ENCODE data around the gene HABP2. TPM values are rescaled to one million over a fixed set of nuclear protein-coding genes. Genes with fewer than 3 reads are reported as not detected.

HABP2 gene
- total RNA-seq, 1 donor = not detected

DNA sequence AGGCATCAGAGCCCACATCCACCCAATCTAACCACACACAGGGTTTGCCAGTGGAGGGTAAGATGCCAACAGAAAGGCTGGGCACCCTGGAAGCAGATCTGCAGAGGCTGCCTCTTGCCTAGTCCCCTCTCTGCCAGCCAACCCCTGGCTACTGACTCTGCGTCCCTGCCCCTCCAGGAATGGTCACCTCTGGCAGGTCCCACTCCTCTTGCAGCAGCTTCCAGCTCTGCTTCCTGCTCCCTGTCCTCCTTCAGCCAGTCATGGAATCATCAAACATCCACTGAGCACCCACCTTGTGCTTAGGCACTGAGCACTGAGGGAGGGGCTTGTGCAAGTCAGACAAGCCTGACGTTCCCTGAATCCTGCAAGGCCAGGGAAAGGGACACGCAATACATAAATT is 20.1 kb upstream of the HABP2 start:
- no peak for DNase-seq (ENCODE audit: low read depth)
- H3K4me3 ChIP-seq (ENCODE audit: low read depth, low read length) = no peak overlapping the region
- TF ChIP-seq, protein P1, sequence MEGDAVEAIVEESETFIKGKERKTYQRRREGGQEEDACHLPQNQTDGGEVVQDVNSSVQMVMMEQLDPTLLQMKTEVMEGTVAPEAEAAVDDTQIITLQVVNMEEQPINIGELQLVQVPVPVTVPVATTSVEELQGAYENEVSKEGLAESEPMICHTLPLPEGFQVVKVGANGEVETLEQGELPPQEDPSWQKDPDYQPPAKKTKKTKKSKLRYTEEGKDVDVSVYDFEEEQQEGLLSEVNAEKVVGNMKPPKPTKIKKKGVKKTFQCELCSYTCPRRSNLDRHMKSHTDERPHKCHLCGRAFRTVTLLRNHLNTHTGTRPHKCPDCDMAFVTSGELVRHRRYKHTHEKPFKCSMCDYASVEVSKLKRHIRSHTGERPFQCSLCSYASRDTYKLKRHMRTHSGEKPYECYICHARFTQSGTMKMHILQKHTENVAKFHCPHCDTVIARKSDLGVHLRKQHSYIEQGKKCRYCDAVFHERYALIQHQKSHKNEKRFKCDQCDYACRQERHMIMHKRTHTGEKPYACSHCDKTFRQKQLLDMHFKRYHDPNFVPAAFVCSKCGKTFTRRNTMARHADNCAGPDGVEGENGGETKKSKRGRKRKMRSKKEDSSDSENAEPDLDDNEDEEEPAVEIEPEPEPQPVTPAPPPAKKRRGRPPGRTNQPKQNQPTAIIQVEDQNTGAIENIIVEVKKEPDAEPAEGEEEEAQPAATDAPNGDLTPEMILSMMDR (IDR thresholded peaks at IDR 0.05; ENCODE audit: insufficient read depth, low read length) = no peak

DNA sequence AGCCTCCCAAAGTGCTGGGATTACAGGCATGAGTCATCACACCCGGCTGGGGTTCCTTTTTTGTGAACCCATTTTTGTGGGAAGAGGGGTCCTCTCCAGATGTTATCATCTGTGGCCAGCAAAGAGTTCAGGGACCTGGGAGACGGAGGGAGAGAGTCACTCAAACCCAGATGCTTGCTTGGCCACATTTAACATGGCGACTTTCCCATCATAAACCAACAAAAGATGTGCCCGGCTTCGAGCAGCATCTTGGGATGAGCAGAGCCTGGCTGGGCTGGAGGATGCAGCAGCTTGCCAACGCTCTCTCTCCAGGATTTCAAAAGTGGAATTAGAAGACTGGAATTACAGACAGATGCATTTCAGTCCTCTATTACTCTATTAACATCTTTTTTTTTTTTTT is 19.1 kb upstream of the HABP2 start:
- TF ChIP-seq, protein P1 (IDR thresholded peaks at IDR 0.05; ENCODE audit: insufficient read depth, low read length) = no peak
- DNase-seq (ENCODE audit: low read depth) = no peak
- H3K4me3 ChIP-seq (ENCODE audit: low read depth, low read length) = no peak overlapping the region

DNA sequence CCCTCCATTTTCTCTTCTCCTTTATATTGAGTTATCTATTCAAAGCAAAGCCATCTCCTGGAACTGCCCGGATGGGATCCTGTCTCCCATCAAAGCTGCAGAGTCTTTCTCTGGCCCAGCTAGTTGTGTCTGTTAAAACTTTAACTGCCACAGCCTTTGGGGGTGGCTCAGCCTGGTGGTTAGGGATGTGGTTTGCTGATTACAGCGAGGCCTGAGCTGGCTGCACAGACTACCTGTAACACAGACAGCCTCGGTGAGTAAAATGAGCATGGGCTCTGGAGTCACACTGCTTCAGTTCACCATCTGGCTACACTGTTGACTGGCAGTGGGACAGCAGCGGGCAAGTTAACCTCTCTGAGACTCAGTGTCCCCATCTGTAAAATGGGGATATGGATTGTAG is 18.4 kb upstream of the HABP2 start:
- no peak for DNase-seq (ENCODE audit: low read depth)
- TF ChIP-seq, protein P1 (IDR thresholded peaks at IDR 0.05; ENCODE audit: insufficient read depth, low read length) = no peak
- H3K4me3 ChIP-seq (ENCODE audit: low read depth, low read length) = no peak overlapping the region

DNA sequence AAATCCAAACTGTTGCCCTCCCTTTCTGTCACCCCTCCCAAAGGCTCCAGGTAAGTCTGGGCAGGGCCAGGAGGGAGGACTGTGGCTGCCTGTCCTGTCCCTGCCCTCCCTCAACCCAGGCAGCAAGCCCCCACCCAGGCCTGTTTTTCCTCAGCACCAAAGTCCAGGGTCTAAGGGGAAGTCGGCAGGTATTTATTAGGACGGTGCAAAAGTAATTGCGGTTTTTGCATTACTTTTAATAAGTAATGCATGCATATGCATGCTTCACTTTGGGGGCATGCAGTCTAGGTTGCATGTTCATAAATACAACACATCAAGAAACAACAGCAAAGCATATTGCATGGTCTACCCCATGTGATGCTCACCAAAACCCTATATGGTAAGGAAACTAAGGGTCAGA is 15.2 kb upstream of the HABP2 start:
- H3K4me3 ChIP-seq (ENCODE audit: low read depth, low read length) = no peak overlapping the region
- no peak for DNase-seq (ENCODE audit: low read depth)
- TF ChIP-seq, protein P1 (IDR thresholded peaks at IDR 0.05; ENCODE audit: insufficient read depth, low read length) = no peak

DNA sequence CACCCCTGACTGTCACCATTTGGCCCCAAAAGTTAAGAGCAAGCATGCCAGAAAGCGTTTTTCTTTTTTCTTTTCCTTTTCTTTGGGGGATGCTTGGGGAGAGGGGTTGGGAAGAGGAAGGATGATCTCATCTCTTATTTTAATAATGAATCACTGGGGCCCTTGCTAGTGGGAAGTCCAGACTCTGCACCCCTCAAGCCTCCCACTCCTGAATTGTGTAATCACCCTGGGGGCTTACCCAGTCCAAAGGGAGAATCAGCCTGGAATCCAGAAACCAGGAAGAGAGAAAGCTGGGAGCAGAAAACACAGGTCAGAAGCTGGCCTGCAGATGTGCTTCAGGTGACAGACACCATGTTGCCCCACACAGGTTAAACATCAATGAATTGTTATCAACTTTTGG is 14.7 kb upstream of the HABP2 start:
- no peak overlapping the region for H3K4me3 ChIP-seq (ENCODE audit: low read depth, low read length)
- no peak for DNase-seq (ENCODE audit: low read depth)
- TF ChIP-seq, protein P1 (IDR thresholded peaks at IDR 0.05; ENCODE audit: insufficient read depth, low read length) = no peak

DNA sequence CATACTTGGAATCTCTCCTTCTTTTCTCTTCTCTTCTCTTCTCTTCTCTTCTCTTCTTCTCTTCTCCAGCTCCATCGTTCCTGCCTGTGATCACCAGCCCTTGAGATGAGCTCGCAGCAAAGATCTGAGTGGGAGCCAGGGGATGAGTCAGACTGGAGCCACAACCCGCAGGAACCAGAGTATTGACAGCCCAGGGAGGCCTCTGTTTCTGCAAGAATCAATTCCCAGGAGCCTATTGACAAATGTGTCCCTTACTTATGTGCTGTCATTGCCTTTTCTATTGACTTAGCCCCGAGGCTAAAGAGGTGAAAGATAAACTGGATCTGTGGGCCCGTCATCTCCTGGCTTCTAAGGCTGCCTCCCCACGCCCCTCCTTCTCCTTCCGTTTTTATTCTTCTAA is 13.1 kb upstream of the HABP2 start:
- H3K4me3 ChIP-seq (ENCODE audit: low read depth, low read length) = no peak overlapping the region
- peak; percentile 20 for DNase-seq (ENCODE audit: low read depth)
- TF ChIP-seq, protein P1 (IDR thresholded peaks at IDR 0.05; ENCODE audit: insufficient read depth, low read length) = no peak

DNA sequence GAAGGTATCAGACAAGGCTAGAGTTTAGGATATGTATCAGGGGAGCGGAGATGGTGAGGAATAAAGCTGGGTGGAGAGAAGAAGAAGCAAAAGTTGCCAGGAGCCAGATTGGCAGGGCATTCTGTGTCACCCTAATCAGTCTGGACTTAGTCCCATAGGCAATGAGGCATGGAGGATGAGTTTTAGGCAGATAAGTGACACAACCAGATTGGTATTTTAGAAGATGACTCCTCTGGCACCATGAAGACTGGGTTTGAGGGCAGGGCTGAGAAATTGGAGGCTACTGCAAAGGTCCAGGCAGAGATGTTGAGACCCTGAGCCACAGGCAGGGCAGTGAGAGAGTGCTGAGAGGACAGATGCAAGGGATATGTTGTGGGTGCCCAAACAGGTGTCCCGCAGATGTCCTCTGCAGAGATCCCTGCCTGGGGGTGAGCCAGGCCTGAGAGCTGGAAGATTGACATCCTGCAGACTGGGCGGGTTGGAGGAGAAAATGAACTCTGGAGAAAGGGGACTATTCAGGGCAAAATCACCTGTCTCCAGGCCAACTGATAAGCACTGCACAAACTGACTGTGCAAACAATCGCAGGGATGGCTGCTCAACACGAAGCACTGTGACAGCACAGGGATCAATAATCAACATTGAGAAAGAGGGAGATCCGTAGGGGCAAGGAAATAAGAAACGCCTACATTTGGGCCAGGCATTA is 11.9 kb upstream of the HABP2 start:
- TF ChIP-seq, protein P1 (IDR thresholded peaks at IDR 0.05; ENCODE audit: insufficient read depth, low read length) = no peak

More for the DNA sequence above, 11.9 kb upstream of the HABP2 start:
- H3K4me3 ChIP-seq (ENCODE audit: low read depth, low read length) = no peak overlapping the region
- DNase-seq (ENCODE audit: low read depth) = no peak

All from fibroblast of the aortic adventitia (primary cell).